ENCODE results near the gene JAZF1.

Gene JAZF1

GRCh38 chr7:27912751-27913150 is 267.8 kb downstream of the JAZF1 start:
- no peak overlapping the region for H3K27ac ChIP-seq (ENCODE audit: low read length)
- no peaks in the 10 kb centered on the region for H3K27me3 ChIP-seq (ENCODE audit: low read depth, low read length)
- H3K4me1 ChIP-seq (ENCODE audit: control insufficient read depth in 1 of 2, insufficient read depth in 2 of 2, low read length in 2 of 2), result no peaks in the 10 kb centered on the region
- no peak overlapping the region for H3K4me3 ChIP-seq (ENCODE audit: low read depth in 1 of 2, low read length in 2 of 2)
- no peaks in the 10 kb centered on the region for H3K36me3 ChIP-seq (ENCODE audit: control insufficient read depth in 1 of 2, insufficient read depth in 2 of 2, low read length in 2 of 2)
- no peaks in the 10 kb centered on the region for H3K9me3 ChIP-seq (ENCODE audit: control insufficient read depth in 1 of 2, low read length in 2 of 2)

- no peaks in the 10 kb centered on the region for H3K36me3 ChIP-seq (ENCODE audit: control insufficient read depth in 1 of 2, insufficient read depth in 2 of 2, low read length in 2 of 2)
- H3K4me1 ChIP-seq (ENCODE audit: control insufficient read depth in 1 of 2, insufficient read depth in 2 of 2, low read length in 2 of 2), result no peaks in the 10 kb centered on the region
- H3K27me3 ChIP-seq (ENCODE audit: low read depth, low read length), result no peaks in the 10 kb centered on the region
- H3K4me3 ChIP-seq (ENCODE audit: low read depth in 1 of 2, low read length in 2 of 2), result no peak overlapping the region
- H3K27ac ChIP-seq (ENCODE audit: low read length), result no peak overlapping the region
- H3K9me3 ChIP-seq (ENCODE audit: control insufficient read depth in 1 of 2, low read length in 2 of 2), result no peaks in the 10 kb centered on the region
These were observed 268.7 kb downstream of the JAZF1 start for GRCh38 chr7:27911920-27912319.

- H3K4me3 ChIP-seq (ENCODE audit: low read depth in 1 of 2, low read length in 2 of 2), result no peak overlapping the region
- H3K9me3 ChIP-seq (ENCODE audit: control insufficient read depth in 1 of 2, low read length in 2 of 2), result no peaks in the 10 kb centered on the region
- H3K4me1 ChIP-seq (ENCODE audit: control insufficient read depth in 1 of 2, insufficient read depth in 2 of 2, low read length in 2 of 2), result no peaks in the 10 kb centered on the region
- H3K36me3 ChIP-seq (ENCODE audit: control insufficient read depth in 1 of 2, insufficient read depth in 2 of 2, low read length in 2 of 2), result no peaks in the 10 kb centered on the region
- H3K27me3 ChIP-seq (ENCODE audit: low read depth, low read length), result no peaks in the 10 kb centered on the region
- H3K27ac ChIP-seq (ENCODE audit: low read length), result no peak overlapping the region
These were observed 270.3 kb downstream of the JAZF1 start for GRCh38 chr7:27910326-27910725.

- no peaks in the 10 kb centered on the region for H3K4me1 ChIP-seq (ENCODE audit: control insufficient read depth in 1 of 2, insufficient read depth in 2 of 2, low read length in 2 of 2)
- H3K27me3 ChIP-seq (ENCODE audit: low read depth, low read length), result no peaks in the 10 kb centered on the region
- no peaks in the 10 kb centered on the region for H3K9me3 ChIP-seq (ENCODE audit: control insufficient read depth in 1 of 2, low read length in 2 of 2)
- no peaks in the 10 kb centered on the region for H3K36me3 ChIP-seq (ENCODE audit: control insufficient read depth in 1 of 2, insufficient read depth in 2 of 2, low read length in 2 of 2)
- H3K27ac ChIP-seq (ENCODE audit: low read length), result no peak overlapping the region
- no peak overlapping the region for H3K4me3 ChIP-seq (ENCODE audit: low read depth in 1 of 2, low read length in 2 of 2)
These were observed 271.9 kb downstream of the JAZF1 start for GRCh38 chr7:27908534-27909165.

- Histone ChIP-seq H3K9me3 (ENCODE audit: control insufficient read depth in 1 of 2, low read length in 2 of 2) (no peaks in the 10 kb centered on the region), H3K27ac (ENCODE audit: low read length) (no peak overlapping the region), H3K4me3 (ENCODE audit: low read depth in 1 of 2, low read length in 2 of 2) (no peak overlapping the region), H3K36me3 (ENCODE audit: control insufficient read depth in 1 of 2, insufficient read depth in 2 of 2, low read length in 2 of 2) (no peaks in the 10 kb centered on the region), H3K4me1 (ENCODE audit: control insufficient read depth in 1 of 2, insufficient read depth in 2 of 2, low read length in 2 of 2) (peaks cover 3 to 5% of the 10 kb centered on the region in 2 donors), H3K27me3 (ENCODE audit: low read depth, low read length) (no peaks in the 10 kb centered on the region)
These were observed 274.1 kb downstream of the JAZF1 start for GRCh38 chr7:27906385-27907091.

- Histone ChIP-seq H3K9me3 (ENCODE audit: control insufficient read depth in 1 of 2, low read length in 2 of 2) (no peaks in the 10 kb centered on the region), H3K27me3 (ENCODE audit: low read depth, low read length) (no peaks in the 10 kb centered on the region), H3K27ac (ENCODE audit: low read length) (no peak overlapping the region), H3K4me1 (ENCODE audit: control insufficient read depth in 1 of 2, insufficient read depth in 2 of 2, low read length in 2 of 2) (peaks cover 5% of the 10 kb centered on the region in 2 donors), H3K36me3 (ENCODE audit: control insufficient read depth in 1 of 2, insufficient read depth in 2 of 2, low read length in 2 of 2) (no peaks in the 10 kb centered on the region), H3K4me3 (ENCODE audit: low read depth in 1 of 2, low read length in 2 of 2) (no peak overlapping the region)
These were observed 274.6 kb downstream of the JAZF1 start for GRCh38 chr7:27905951-27906350.

- H3K27ac ChIP-seq (ENCODE audit: low read length), result peak overlapping the region; percentile 43
- H3K4me3 ChIP-seq (ENCODE audit: low read depth in 1 of 2, low read length in 2 of 2), result peak overlapping the region; percentile 21 to 51
- H3K9me3 ChIP-seq (ENCODE audit: control insufficient read depth in 1 of 2, low read length in 2 of 2), result no peaks in the 10 kb centered on the region
- no peaks in the 10 kb centered on the region for H3K36me3 ChIP-seq (ENCODE audit: control insufficient read depth in 1 of 2, insufficient read depth in 2 of 2, low read length in 2 of 2)
- peaks cover 5% of the 10 kb centered on the region in 2 donors for H3K4me1 ChIP-seq (ENCODE audit: control insufficient read depth in 1 of 2, insufficient read depth in 2 of 2, low read length in 2 of 2)
- H3K27me3 ChIP-seq (ENCODE audit: low read depth, low read length), result no peaks in the 10 kb centered on the region
These were observed 279.4 kb downstream of the JAZF1 start for GRCh38 chr7:27901028-27901760.

GRCh38 chr7:27900006-27900405 is 280.6 kb downstream of the JAZF1 start:
- no peaks in the 10 kb centered on the region for H3K27me3 ChIP-seq (ENCODE audit: low read depth, low read length)
- no peak overlapping the region for H3K27ac ChIP-seq (ENCODE audit: low read length)
- peaks cover 5 to 11% of the 10 kb centered on the region in 2 donors for H3K4me1 ChIP-seq (ENCODE audit: control insufficient read depth in 1 of 2, insufficient read depth in 2 of 2, low read length in 2 of 2)
- H3K36me3 ChIP-seq (ENCODE audit: control insufficient read depth in 1 of 2, insufficient read depth in 2 of 2, low read length in 2 of 2), result no peaks in the 10 kb centered on the region
- H3K9me3 ChIP-seq (ENCODE audit: control insufficient read depth in 1 of 2, low read length in 2 of 2), result no peaks in the 10 kb centered on the region
- H3K4me3 ChIP-seq (ENCODE audit: low read depth in 1 of 2, low read length in 2 of 2), result no peak overlapping the region

- Histone ChIP-seq H3K4me1 (ENCODE audit: control insufficient read depth in 1 of 2, insufficient read depth in 2 of 2, low read length in 2 of 2) (peaks cover 5 to 11% of the 10 kb centered on the region in 2 donors), H3K27me3 (ENCODE audit: low read depth, low read length) (no peaks in the 10 kb centered on the region), H3K36me3 (ENCODE audit: control insufficient read depth in 1 of 2, insufficient read depth in 2 of 2, low read length in 2 of 2) (no peaks in the 10 kb centered on the region), H3K27ac (ENCODE audit: low read length) (no peak overlapping the region), H3K9me3 (ENCODE audit: control insufficient read depth in 1 of 2, low read length in 2 of 2) (no peaks in the 10 kb centered on the region), H3K4me3 (ENCODE audit: low read depth in 1 of 2, low read length in 2 of 2) (no peak overlapping the region)
These were observed 281.0 kb downstream of the JAZF1 start for GRCh38 chr7:27899601-27900000.

- H3K27me3 ChIP-seq (ENCODE audit: low read depth, low read length), result no peaks in the 10 kb centered on the region
- H3K9me3 ChIP-seq (ENCODE audit: control insufficient read depth in 1 of 2, low read length in 2 of 2), result no peaks in the 10 kb centered on the region
- peaks cover 0 to 9% of the 10 kb centered on the region in 2 donors for H3K36me3 ChIP-seq (ENCODE audit: control insufficient read depth in 1 of 2, insufficient read depth in 2 of 2, low read length in 2 of 2)
- no peak overlapping the region for H3K27ac ChIP-seq (ENCODE audit: low read length)
- peaks cover 5 to 11% of the 10 kb centered on the region in 2 donors for H3K4me1 ChIP-seq (ENCODE audit: control insufficient read depth in 1 of 2, insufficient read depth in 2 of 2, low read length in 2 of 2)
- H3K4me3 ChIP-seq (ENCODE audit: low read depth in 1 of 2, low read length in 2 of 2), result no peak overlapping the region
These were observed 283.2 kb downstream of the JAZF1 start for GRCh38 chr7:27897441-27897847.

- H3K4me3 ChIP-seq (ENCODE audit: low read depth in 1 of 2, low read length in 2 of 2), result no peak overlapping the region
- no peaks in the 10 kb centered on the region for H3K27me3 ChIP-seq (ENCODE audit: low read depth, low read length)
- peaks cover 0 to 9% of the 10 kb centered on the region in 2 donors for H3K36me3 ChIP-seq (ENCODE audit: control insufficient read depth in 1 of 2, insufficient read depth in 2 of 2, low read length in 2 of 2)
- peaks cover 5 to 11% of the 10 kb centered on the region in 2 donors for H3K4me1 ChIP-seq (ENCODE audit: control insufficient read depth in 1 of 2, insufficient read depth in 2 of 2, low read length in 2 of 2)
- no peak overlapping the region for H3K27ac ChIP-seq (ENCODE audit: low read length)
- H3K9me3 ChIP-seq (ENCODE audit: control insufficient read depth in 1 of 2, low read length in 2 of 2), result no peaks in the 10 kb centered on the region
These were observed 283.6 kb downstream of the JAZF1 start for GRCh38 chr7:27897001-27897400.
